Activated CD4-positive, alpha-beta T cell treated with anti-CD3 and anti-CD28 coated beads for 24 hours (primary cell): ENCODE results near the gene DOCK2.

ENCODE experiments used
- DNase-seq, 2 donors: peaks; one replicate each; pipeline ENCODE4 v3.0.0-alpha.2; 2020; ENCODE audit warnings: low read depth in 2 of 2

The DOCK2 gene

GRCh38 chr5:169864483-169864882 is 227.4 kb downstream of the DOCK2 start:
- DNase-seq, result no peak

- DNase-seq, result no peak
Observed at GRCh38 chr5:169867347-169867746, 230.3 kb downstream of the DOCK2 start.

GRCh38 chr5:169869066-169869465 is 232.0 kb downstream of the DOCK2 start:
- DNase-seq, result no peak

DNA sequence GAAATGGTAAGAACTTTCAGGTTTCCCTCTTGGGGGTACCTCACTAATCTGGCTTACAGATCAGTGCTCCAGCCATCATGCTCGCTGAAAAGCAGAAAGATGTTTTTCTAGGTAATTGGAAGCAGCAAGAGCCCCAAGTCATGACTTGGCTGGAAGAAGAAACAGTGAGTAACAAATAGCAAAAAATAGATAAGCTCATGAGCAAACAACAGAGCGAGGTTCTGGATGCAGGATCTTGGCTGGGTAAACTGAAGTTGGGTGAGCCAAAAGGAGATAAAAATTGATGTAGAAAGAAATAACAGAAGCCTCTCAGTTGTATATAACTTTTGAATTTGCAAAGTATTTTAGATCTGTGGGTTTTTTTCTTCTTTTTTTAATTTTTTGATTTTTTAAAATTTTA is 233.1 kb downstream of the DOCK2 start:
- DNase-seq, result no peak

- no peak for DNase-seq
Observed at GRCh38 chr5:169871826-169872490, 234.9 kb downstream of the DOCK2 start.

DNA sequence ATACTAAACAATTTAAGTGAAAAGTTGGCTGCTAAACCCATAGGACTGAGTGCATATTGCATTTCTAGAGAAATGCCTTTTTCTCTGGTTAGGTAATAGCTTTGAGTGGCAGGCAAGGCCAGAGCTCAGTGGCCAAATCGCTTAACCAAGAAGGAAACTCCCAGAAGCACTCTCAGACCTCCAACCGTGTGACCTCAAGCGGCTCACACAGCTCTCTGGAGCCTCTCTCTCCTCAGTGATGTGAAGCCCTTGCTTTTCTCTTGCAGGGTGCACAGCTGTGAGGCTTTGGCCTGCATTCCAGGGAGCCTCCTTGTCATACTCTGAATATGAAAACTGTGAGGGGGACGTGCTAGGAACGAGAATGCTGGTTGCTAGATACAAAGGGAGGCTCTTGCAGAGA is 236.6 kb downstream of the DOCK2 start:
- no peak for DNase-seq

- DNase-seq, result no peak
Observed at GRCh38 chr5:169874621-169875020, 237.5 kb downstream of the DOCK2 start.

GRCh38 chr5:169875091-169875728 is 238.1 kb downstream of the DOCK2 start:
- DNase-seq, result no peak

DNA sequence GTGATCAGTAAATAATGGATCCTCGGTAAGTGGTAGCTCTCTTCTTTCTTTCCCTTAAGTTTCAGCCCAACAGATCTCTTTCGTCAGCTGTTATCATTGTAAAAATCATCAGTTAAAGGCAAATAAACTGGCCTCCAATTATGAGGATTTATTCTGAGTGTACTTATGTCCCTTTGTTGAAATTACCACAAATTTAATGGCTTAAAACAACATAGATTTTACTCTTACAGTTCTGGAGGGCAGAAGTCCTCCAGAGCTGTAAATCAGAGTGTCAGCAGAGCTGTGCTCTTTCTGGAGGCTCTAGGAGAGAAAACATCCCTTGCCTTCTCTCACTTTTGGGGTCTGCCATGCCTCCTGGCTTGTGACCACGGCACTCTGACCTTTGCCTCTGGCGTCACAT is 238.7 kb downstream of the DOCK2 start:
- no peak for DNase-seq

- DNase-seq, result no peak
Observed at GRCh38 chr5:169876386-169876785, 239.3 kb downstream of the DOCK2 start.

- DNase-seq, result no peak
Observed at GRCh38 chr5:169880012-169880663, 243.1 kb downstream of the DOCK2 start.

GRCh38 chr5:169880785-169881184 is 243.7 kb downstream of the DOCK2 start:
- DNase-seq, result no peak

- DNase-seq, result no peak
Observed at GRCh38 chr5:169881702-169882303, 244.7 kb downstream of the DOCK2 start.

DNA sequence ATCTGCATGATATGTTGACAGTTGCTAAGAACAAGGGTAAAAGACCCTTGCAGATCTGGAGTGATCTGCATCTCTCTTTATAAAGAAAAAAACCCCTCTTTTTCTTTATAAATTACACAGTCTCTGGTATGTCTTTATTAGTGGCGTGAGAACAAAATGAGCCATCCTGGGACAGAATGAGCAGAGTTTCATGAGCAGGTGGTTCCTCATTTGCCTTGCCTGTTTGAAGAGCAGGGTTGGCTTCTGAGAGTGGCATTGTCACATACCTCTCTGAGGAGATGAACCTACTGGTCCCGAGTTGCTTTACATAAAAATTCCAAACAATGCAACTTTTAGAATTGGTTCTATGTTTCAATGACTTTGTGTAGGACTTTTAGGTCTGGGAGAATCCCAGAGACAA is 249.0 kb downstream of the DOCK2 start:
- DNase-seq, result no peak

- no peak for DNase-seq
Observed at GRCh38 chr5:169886677-169887076, 249.6 kb downstream of the DOCK2 start.

- DNase-seq, result no peak
Observed at GRCh38 chr5:169889572-169889971, 252.5 kb downstream of the DOCK2 start.

GRCh38 chr5:169893010-169893409 is 255.9 kb downstream of the DOCK2 start:
- no peak for DNase-seq

DNA sequence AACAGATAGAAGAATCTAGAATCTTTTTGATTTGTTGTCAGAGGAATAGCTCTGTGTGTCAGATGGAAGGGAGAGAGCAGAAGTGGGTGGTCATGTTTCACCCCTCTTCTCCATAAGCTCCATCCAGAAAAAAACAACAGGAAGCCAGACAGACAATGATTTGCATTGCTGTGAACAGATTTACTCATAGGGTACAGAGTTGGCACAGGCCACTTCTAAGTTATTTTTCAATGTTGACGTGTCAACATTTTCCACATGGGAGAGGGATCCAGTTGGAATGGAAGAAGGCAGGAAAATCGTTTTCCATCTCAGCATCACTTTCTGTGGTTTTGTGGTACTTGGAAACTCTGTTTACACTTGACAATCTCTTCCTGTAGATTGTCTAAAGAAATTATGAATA is 256.5 kb downstream of the DOCK2 start:
- DNase-seq, result no peak

DNA sequence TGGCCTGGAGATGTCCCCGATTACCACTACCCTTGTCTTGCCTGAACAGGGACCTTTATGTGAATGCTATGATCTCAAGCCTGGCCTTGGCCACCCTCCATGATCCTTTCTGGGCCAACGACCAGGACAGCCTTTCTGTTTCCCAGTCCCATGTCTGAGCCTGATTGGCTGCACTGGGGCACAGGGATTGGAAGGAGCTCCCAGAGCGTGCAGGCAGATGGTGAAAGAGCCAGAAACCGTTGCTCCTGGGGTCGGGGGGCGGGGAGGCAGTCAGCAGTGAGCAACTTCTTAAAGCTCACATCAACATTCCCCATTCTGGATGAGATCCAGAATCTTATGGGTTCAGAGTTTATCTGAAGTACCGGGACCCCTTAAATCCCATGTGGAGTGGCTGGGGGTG is 258.9 kb downstream of the DOCK2 start:
- DNase-seq, result no peak

GRCh38 chr5:169897481-169897880 is 260.4 kb downstream of the DOCK2 start:
- no peak for DNase-seq

DNA sequence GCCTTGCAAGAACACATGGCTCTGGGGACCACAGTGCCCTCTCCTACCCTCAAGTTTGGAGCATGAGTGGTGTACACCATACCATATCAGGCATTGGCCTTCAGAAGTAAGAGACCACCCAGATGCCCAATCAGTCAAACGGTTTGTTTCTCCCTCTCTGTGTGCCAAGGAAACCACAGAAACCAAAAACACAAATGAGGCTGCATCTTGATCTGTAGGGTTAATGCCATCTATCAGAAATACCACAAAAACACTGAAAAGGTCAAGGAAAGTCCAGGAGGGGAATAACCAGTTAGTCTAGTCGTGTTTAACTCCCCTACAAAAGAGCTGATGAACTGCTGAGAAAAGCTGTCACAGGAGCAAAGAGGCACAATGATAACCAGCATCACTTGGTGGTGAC is 264.8 kb downstream of the DOCK2 start:
- DNase-seq, result no peak

- DNase-seq, result no peak
Observed at GRCh38 chr5:169904059-169904458, 267.0 kb downstream of the DOCK2 start.

DNA sequence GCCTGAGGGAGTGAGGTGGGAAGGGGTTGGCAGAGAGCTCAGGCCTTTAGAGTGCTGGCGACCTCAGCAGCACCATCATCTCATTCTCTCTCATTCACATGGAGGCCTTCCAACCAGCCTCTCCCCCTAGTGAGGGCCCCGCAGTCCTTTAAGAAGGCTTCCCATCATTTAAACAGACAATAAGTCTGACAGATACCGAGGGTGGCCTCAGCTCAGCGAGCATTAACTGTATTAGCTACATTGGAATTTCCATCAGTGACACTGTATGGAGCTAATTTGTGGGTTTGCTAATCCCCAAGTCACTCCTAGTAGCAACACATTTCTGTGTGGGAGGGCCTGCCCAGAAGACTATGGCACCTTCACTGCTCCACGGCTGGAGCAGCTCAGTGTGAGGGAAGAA is 267.4 kb downstream of the DOCK2 start:
- DNase-seq, result no peak
